ENCODE measurements around the gene MOV10L1.
"Not testable (repeated sequence)": the region's sequence is repeated elsewhere in the genome, so short reads cannot be mapped to it uniquely, and the experiment has no call there.

MOV10L1 gene

GRCh38 chr22:50190182-50190940, 100.6 kb downstream of the MOV10L1 start:
- peak; percentile 87 to 89 for DNase-seq

DNA sequence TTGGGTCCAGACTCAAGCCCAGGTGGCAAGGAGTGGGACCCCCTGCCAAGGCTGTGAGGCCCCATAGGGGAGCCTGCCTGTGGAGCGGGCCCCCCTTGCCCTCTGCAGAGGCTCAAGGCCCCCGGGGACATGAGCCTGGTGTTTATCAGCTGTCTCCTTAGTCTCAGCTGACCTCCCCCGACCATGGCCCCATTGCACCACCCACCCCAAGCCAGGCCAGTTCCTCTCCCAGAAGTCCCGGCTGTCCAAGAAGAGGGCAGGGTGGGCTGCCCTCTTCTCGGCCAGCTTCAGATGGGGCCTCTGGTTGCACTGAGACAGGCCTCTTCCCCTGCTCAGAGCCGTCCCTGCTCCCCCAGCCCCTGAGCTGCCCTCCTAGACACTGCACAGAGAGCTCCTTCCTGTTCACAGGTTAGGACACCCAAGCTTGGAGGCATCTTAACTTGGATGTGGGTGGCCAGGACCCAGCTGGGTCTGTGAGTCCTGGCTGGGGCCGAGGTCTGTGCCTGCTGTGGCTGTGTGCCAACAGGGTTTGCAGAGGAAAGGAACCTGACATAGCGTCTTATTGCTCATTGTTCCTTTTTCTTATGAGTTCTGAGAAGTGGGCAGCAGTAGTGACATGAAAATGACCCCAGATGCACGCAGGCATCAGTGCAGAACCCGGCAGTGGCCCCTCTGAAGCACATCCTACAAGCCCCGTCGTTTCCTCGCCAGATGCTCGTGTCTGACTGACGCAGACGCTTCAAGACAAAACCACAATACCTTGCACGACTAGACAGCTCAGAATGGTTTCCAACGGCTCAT, 101.3 kb downstream of the MOV10L1 start:
- peak; percentile 89 to 93 for DNase-seq

- DNase-seq: peak in 1 of 2 donors; percentile 42
Measured at GRCh38 chr22:50192436-50193204, 102.8 kb downstream of the MOV10L1 start.

DNA sequence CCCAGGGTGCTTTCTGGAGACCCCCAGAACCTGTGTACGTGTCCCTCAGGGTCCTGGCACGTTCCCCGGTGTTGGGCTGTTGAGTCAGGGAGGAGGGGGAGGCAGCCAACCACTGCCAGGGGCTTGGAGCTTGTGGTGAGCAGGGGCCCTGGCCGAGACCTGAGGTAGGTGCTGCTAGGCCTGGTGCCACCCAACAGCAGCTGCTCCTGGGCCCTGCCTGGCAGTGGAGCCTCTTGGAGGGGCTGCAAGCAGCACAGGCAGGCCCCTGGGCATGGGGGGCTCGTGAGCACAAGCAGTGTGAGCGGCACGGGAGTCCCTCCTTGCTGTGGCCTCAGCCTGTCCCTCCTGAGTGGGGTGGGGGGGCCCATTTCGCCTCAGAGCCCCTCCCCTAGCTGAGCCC, 103.8 kb downstream of the MOV10L1 start:
- no peak for DNase-seq

DNA sequence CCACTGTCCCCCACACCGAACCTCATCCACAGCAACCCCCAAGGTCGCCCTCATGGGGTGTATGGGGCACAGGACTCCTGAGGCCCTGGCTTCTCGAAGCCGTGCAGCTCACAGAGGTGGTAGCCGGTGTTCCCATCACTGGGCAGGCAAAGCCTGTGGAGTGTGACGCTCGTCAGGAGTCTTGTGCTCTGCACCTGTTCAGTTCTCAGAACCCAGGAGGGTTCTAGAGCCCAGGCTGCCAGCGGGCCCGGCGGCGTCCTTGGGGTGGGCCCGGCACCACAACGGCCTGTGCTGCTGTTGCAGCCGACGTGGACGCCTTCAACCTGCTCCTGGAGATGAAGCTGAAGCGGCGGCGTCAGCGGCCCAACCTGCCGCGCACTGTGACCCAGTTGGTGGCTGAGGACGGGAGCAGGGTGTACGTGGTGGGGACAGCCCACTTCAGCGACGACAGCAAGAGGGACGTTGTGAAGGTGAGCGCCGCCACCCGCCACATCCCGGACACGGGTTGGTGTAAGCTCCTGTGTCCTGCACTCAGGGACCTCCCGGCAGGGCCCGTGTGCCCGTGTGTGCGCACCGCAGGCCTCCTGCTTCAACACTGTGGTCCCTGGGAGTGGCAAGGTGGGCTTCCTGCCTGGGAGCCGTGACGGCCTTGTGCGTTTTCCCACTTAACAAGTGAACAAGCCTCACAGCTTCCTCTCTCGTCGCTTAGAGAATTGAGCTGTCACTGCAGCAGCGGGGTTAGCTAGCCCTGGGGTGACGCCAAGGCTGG, 104.4 kb downstream of the MOV10L1 start:
- DNase-seq: no peak

GRCh38 chr22:50196256-50196655, 106.5 kb downstream of the MOV10L1 start:
- no peak for DNase-seq

GRCh38 chr22:50197000-50197800, 107.4 kb downstream of the MOV10L1 start:
- no peak for DNase-seq

GRCh38 chr22:50197856-50198623, 108.2 kb downstream of the MOV10L1 start:
- DNase-seq: no peak

DNA sequence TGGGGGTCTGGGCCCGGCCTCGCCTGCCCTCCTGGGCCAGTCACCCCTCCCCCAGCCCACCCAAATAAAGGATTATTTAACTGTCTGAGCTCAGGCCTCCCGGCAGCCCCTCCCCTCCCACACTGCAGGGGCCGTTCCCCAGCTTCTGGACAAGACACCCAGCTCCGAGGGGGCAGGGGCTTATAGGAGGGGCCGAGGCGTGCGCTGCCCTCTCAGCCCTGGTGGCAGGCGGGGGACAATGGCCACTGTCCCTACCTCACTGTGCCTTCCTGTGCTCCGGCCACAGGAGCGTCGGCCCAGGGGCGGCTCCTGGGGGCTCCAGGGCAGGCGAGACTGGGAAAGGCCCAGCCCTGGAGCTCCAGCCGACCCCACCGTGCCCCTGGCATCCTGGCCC, 108.8 kb downstream of the MOV10L1 start:
- DNase-seq: no peak

DNA sequence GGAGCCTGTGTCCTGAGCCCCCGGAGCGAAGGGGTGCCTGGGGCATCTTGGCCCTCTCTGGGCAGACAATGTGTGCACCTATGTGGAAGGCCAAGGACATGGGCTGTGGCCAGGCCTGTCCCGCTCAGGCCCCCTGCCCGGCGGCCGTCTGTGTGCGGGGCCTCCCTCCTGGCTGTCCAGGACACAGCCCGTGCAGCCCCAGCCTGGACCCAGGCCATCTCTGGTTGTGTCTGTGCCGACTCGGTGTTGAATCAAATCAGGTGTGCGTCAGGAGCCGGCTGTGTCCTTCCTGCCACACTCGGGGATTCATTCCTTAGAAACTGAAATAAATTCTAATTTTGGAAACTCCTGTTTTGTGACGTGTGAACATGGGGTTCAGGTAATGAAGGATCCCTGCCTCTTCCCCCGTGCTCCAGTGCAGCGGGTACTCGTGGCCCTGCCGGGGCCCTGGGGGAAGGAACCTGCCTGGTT, 109.5 kb downstream of the MOV10L1 start:
- DNase-seq: no peak

- peak in 1 of 2 donors; percentile 15 for DNase-seq
Measured at GRCh38 chr22:50199829-50200460, 110.1 kb downstream of the MOV10L1 start.

DNA sequence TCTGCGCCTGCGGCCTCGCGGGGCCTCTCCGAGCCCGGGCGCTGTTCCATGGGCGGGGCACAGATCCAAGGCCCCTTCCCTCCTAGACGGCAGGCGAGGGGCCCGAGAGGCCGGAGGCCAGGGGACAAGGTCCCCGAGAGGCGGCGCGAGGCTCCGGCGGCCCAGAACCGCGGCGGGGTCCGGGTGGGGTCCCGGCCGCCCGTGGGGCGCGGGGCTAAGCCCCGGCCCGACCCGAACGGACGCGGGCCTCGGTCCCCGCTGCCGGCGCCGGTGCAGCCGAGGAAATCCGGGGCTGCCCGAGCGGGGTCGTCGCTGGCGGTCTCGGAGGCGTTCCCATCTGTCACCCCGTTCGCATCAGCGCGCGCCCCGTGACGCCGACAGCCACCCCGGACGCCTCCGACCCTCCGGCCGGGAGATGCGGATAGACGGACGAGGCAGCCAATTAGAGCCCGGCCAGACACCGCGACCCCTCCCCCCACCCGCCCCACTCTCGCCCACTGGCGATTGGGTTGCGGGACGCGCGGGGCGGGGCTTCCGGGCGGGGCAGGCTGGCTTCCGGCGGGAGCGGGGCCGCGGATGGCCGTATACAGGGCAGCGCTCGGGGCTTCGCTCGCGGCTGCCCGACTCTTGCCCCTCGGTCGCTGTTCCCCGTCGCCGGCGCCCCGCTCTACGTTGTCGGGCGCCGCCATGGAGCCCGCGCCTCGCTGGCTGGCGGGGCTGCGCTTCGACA, 110.8 kb downstream of the MOV10L1 start, which contains the start of gene SELENOO:
Gene SELENOO, plus strand, starts transcription at position 551 of the 730 bp plus-strand sequence. Its CDS starts 26 bp downstream, at position 577.
- peak; percentile 89 to 94 for DNase-seq

DNA sequence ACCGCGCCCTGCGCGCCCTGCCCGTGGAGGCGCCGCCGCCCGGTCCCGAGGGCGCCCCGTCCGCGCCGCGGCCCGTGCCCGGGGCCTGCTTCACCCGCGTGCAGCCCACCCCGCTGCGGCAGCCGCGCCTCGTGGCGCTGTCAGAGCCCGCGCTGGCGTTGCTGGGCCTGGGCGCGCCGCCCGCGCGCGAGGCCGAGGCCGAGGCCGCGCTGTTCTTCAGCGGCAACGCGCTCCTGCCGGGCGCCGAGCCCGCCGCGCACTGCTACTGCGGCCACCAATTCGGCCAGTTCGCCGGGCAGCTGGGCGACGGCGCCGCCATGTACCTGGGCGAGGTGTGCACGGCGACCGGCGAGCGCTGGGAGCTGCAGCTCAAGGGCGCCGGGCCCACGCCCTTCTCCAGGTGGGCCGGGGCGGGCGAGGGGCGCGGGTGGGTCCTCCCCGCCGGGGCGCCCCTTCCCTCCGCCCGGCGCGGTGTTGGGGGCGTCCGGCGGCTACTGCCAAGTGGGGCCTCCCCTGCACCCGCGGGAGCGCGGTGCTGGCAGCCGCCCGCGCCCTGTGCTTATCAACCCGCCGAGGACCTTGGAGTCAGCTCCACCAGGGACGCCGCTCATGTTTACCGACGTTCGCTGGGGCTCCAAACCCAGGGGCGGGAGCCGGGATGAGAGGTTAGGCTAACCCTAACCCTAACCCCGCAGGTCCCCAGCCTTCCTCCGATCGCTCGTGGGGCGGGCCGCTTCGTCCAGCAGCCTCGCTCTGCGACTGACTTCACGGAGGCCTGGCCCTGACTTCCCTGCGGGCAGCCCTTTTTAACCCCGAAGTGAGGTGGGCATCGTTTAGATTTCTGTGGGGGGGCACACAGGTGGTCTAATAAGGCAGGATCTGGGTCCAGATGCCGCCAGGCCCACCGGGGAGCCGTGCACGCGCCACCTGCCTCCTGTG, 111.7 kb downstream of the MOV10L1 start:
- peak in 1 of 2 donors; percentile 34 for DNase-seq

DNA sequence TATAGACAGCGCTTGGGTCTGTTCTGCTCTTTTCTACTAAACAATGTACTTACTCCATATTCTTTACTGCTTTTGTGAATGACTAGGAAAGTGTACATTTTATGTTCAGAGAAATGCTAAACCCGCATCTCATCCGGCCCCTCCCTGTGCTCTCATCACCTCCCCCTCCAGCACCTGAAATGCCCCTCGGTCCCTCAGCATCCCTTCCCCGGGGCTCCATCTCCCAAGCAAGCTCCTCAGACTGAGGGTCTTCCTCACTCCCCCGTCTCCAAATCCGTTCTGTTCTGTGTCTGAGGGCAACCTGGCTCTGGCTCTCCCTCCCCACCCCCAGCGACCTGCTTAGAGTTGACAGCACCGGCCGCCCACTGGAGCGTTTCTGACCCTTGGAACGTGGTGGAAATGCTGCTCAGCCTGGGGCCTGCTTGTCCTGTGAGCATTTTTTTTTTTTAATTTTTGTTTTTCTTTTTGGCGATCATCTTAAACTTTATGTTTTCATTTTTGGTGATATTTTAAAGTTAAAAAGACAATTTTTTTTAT, 112.4 kb downstream of the MOV10L1 start:
- no peak for DNase-seq

- no peak for DNase-seq
Measured at GRCh38 chr22:50203288-50203687, 113.5 kb downstream of the MOV10L1 start.

GRCh38 chr22:50204571-50204970, 114.8 kb downstream of the MOV10L1 start:
- peak; percentile 37 to 49 for DNase-seq

DNA sequence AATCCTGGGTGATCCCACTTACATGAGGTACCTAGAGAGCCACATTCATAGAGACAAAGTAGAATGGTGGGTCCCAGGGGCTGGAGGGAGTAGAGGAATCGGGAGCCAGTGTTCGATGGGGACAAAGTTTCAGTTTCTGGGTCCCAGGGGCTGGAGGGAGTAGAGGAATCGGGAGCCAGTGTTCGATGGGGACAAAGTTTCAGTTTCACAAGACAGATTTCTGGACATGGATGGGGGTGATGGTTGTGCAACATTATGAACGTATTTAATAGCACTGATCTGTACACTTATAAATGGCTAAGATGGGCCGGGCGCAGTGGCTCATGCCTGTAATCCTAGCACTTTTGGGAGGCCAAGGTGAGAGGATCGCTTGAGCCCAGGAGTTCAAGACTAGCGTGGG, 115.2 kb downstream of the MOV10L1 start:
- DNase-seq: not testable (repeated sequence)

Data from inflammatory macrophage (primary cell).